Measurements from ENCODE around the gene MFSD12. TPM values are rescaled to one million over a fixed set of nuclear protein-coding genes. Genes with fewer than 3 reads are reported as not detected.
A peak's percentile ranks its signal among the peaks of the same experiment; 100 is the strongest.
"Not testable (repeated sequence)": the region's sequence is repeated elsewhere in the genome, so short reads cannot be mapped to it uniquely, and the experiment has no call there.

The MFSD12 gene
- total RNA-seq, 1 donor from 2014 or later: 71.5 TPM

GRCh38 chr19:3511506-3512251, 45.7 kb downstream of the MFSD12 start:
- Mint-ChIP-seq H3K27me3 (no peaks in the 10 kb centered on the region), H3K4me3 (ENCODE audit: low read depth) (no peak overlapping the region), H3K9me3 (ENCODE audit: low read depth) (no peaks in the 10 kb centered on the region), H3K27ac (no peak overlapping the region), H3K36me3 (ENCODE audit: insufficient read depth) (peaks cover 4% of the 10 kb centered on the region), H3K4me1 (ENCODE audit: low read depth) (peaks cover 18% of the 10 kb centered on the region)
- TF ChIP-seq, protein P1, sequence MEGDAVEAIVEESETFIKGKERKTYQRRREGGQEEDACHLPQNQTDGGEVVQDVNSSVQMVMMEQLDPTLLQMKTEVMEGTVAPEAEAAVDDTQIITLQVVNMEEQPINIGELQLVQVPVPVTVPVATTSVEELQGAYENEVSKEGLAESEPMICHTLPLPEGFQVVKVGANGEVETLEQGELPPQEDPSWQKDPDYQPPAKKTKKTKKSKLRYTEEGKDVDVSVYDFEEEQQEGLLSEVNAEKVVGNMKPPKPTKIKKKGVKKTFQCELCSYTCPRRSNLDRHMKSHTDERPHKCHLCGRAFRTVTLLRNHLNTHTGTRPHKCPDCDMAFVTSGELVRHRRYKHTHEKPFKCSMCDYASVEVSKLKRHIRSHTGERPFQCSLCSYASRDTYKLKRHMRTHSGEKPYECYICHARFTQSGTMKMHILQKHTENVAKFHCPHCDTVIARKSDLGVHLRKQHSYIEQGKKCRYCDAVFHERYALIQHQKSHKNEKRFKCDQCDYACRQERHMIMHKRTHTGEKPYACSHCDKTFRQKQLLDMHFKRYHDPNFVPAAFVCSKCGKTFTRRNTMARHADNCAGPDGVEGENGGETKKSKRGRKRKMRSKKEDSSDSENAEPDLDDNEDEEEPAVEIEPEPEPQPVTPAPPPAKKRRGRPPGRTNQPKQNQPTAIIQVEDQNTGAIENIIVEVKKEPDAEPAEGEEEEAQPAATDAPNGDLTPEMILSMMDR (IDR thresholded peaks at IDR 0.05; ENCODE audit: unreplicated experiment): no peak
- no peak for DNase-seq (ENCODE audit: low spot score, unreplicated experiment)

DNA sequence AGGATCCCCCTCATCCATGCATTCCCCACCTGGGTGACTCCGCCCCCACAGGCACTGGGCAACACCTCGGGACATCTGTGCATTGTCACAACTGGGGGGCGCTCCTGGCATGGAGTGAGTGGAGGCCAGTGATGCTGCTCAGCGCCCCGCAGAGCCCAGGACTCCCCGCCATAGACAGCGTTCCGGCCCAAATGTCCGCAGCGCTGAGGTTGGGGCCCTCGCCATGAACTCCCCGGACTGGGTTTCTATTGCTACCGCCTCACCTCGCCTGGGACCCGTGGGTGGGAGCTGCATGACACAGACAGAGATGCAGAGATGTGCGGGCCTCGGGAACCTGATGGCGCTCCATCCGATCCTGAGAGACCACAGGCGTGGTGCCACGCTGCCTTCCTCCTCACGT, 46.7 kb downstream of the MFSD12 start:
- H3K9me3 Mint-ChIP-seq (ENCODE audit: low read depth): no peaks in the 10 kb centered on the region
- no peak for DNase-seq (ENCODE audit: low spot score, unreplicated experiment)
- H3K27ac Mint-ChIP-seq: no peak overlapping the region
- H3K27me3 Mint-ChIP-seq: no peaks in the 10 kb centered on the region
- H3K4me1 Mint-ChIP-seq (ENCODE audit: low read depth): peaks cover 20% of the 10 kb centered on the region
- TF ChIP-seq, protein P1 (IDR thresholded peaks at IDR 0.05; ENCODE audit: unreplicated experiment): no peak
- peaks cover 4% of the 10 kb centered on the region for H3K36me3 Mint-ChIP-seq (ENCODE audit: insufficient read depth)
- no peak overlapping the region for H3K4me3 Mint-ChIP-seq (ENCODE audit: low read depth)

- TF ChIP-seq, protein P1 (IDR thresholded peaks at IDR 0.05; ENCODE audit: unreplicated experiment): no peak
- Mint-ChIP-seq H3K36me3 (ENCODE audit: insufficient read depth) (peaks cover 4% of the 10 kb centered on the region), H3K27me3 (no peaks in the 10 kb centered on the region), H3K4me3 (ENCODE audit: low read depth) (peak overlapping the region; percentile 57), H3K27ac (peak overlapping the region; percentile 27), H3K4me1 (ENCODE audit: low read depth) (peaks cover 20% of the 10 kb centered on the region), H3K9me3 (ENCODE audit: low read depth) (no peaks in the 10 kb centered on the region)
- no peak for DNase-seq (ENCODE audit: low spot score, unreplicated experiment)
These were observed 47.8 kb downstream of the MFSD12 start for GRCh38 chr19:3509566-3509989.

GRCh38 chr19:3508771-3509535, 48.4 kb downstream of the MFSD12 start:
- Mint-ChIP-seq H3K36me3 (ENCODE audit: insufficient read depth) (peaks cover 4% of the 10 kb centered on the region), H3K27ac (no peak overlapping the region), H3K9me3 (ENCODE audit: low read depth) (no peaks in the 10 kb centered on the region), H3K4me1 (ENCODE audit: low read depth) (peaks cover 20% of the 10 kb centered on the region), H3K4me3 (ENCODE audit: low read depth) (peak overlapping the region; percentile 57), H3K27me3 (no peaks in the 10 kb centered on the region)
- TF ChIP-seq, protein P1 (IDR thresholded peaks at IDR 0.05; ENCODE audit: unreplicated experiment): no peak
- DNase-seq (ENCODE audit: low spot score, unreplicated experiment): no peak

DNA sequence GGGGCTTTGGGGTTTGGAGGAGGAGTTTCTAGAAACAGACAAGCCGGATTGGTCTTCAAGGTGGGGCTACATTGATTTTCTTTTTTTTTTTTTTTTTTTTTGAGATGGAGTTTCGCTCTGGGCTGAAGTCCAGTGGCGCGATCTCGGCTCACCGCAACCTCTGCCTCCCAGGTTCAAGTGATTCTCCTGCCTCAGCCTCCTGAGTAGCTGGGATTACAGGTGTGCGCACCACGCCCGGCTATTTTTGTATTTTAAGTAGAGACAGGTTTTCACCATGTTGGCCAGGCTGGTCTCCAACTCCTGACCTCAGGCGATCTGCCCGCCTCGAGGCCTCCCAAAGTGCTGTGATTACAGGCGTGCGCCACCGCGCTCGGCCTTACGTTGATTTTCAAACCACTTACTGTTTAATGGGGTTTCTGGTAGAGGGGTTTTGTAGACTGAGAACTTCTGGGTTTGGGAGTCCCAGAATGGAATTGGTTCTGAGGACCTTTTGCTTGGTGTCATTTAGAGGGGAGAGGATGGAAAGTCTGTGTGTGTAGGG, 49.2 kb downstream of the MFSD12 start:
- peaks cover 20% of the 10 kb centered on the region for H3K4me1 Mint-ChIP-seq (ENCODE audit: low read depth)
- H3K27ac Mint-ChIP-seq: peak overlapping the region; percentile 76
- H3K27me3 Mint-ChIP-seq: not testable (repeated sequence)

More for the DNA sequence above, 49.2 kb downstream of the MFSD12 start:
- H3K9me3 Mint-ChIP-seq (ENCODE audit: low read depth); H3K36me3 Mint-ChIP-seq (ENCODE audit: insufficient read depth); DNase-seq (ENCODE audit: low spot score, unreplicated experiment): not testable (repeated sequence)
- peak overlapping the region; percentile 90 for H3K4me3 Mint-ChIP-seq (ENCODE audit: low read depth)

Measured in progenitor cell of endocrine pancreas (in vitro differentiated cells).